GM12878 (cell line): ENCODE measurements around the gene OPA1. TPM values are rescaled to one million over a fixed set of nuclear protein-coding genes. Genes with fewer than 3 reads are reported as not detected.

Source experiments
- ATAC-seq: fragments of 200-7000 bp; cut with Tn5 transposase; 3 replicates; pipeline ENCODE4 v1.9.1; 2020; ENCODE audit warnings: mild to moderate bottlenecking, moderate library complexity
- BruUV-seq: library from RNA; stranded (reverse); fragments of 400-500 nt; replicated peaks from 2 replicates; lab custom pipeline; 2021; lab: Mats Ljungman, UMichigan
- CTCF ChIA-PET: fragments of 300-600 bp; sonication (Branson Sonifier 250); formaldehyde crosslinking; extraction: SDS; loops from one replicate; lab custom pipeline; 2021; ENCODE audit warnings: inconsistent platforms; lab: Yijun Ruan, JAX
- POLR2A ChIA-PET: fragments of 350-600 bp; formaldehyde crosslinking; extraction: SDS; loops from one replicate; lab custom pipeline; 2021; ENCODE audit warnings: inconsistent platforms; lab: Charles Lee
- RAD21 ChIA-PET: fragments of 300-600 bp; sonication (Branson Sonifier 250); formaldehyde crosslinking; loops from one replicate; lab custom pipeline; 2023; ENCODE audit warnings: antibody characterized with exemption; ENCODE audit not compliant: unreplicated experiment; lab: Charles Lee
- SMC1A ChIA-PET: fragments of 300-600 bp; sonication (Branson Sonifier 250); formaldehyde crosslinking; loops from one replicate; lab custom pipeline; 2023; ENCODE audit not compliant: unreplicated experiment, uncharacterized antibody; lab: Charles Lee
- DNase-seq: peaks from one replicate; pipeline ENCODE4 v3.0.0-alpha.2; 2011; ENCODE audit warnings: low read depth, low spot score
- FAIRE-seq: peaks from 3 replicates; lab custom pipeline; 2011; peaks lifted over from hg19 to GRCh38; lab: Jason Lieb, UNC
- H2AFZ ChIP-seq: 2 replicates; pipeline ENCODE4 v1.6.0; 2011; ENCODE audit warnings: low read depth, low read length, control low read depth; ENCODE audit not compliant: control insufficient read depth
- H3K27ac ChIP-seq: 2 replicates; pipeline ENCODE4 v1.5.1; 2011; ENCODE audit warnings: control low read depth; ENCODE audit not compliant: control insufficient read depth, insufficient read depth
- H3K27me3 ChIP-seq, 2 experiments: replicated peaks in 1 of 2; 2 replicates each; pipeline versions ENCODE4 v1.6.0 to v1.6.1; 2011; ENCODE audit warnings: low read length in 1 of 2; ENCODE audit not compliant: control insufficient read depth in 2 of 2, insufficient read depth in 2 of 2
- H3K36me3 ChIP-seq, 2 experiments: 2 replicates each; pipeline ENCODE4 v1.5.1; 2011; ENCODE audit warnings: low read length in 1 of 2; ENCODE audit not compliant: control insufficient read depth in 2 of 2, insufficient read depth in 2 of 2
- H3K4me1 ChIP-seq: 2 replicates; pipeline ENCODE4 v1.6.1; 2011; ENCODE audit warnings: mild to moderate bottlenecking, low read length, moderate library complexity, mixed read lengths; ENCODE audit not compliant: control insufficient read depth, insufficient read depth
- H3K4me2 ChIP-seq: 2 replicates; pipeline ENCODE4 v1.6.0; 2011; ENCODE audit warnings: control low read depth; ENCODE audit not compliant: control insufficient read depth, insufficient read depth
- H3K4me3 ChIP-seq: fragments of 200-600 bp; sonication (generic); 2 replicates; pipeline ENCODE4 v1.5.1; 2016
- H3K79me2 ChIP-seq: 2 replicates; pipeline ENCODE4 v1.6.0; 2011; ENCODE audit warnings: low read length; ENCODE audit not compliant: control insufficient read depth, insufficient read depth
- H3K9ac ChIP-seq: 2 replicates; pipeline ENCODE4 v1.8.0; 2011; ENCODE audit warnings: low read length, control low read depth, mixed read lengths; ENCODE audit not compliant: control insufficient read depth, insufficient read depth
- H3K9me3 ChIP-seq: replicated peaks from 3 replicates; pipeline ENCODE4 v1.5.1; 2011; ENCODE audit warnings: mild to moderate bottlenecking, low read length; ENCODE audit not compliant: control insufficient read depth, insufficient read depth
- H4K20me1 ChIP-seq: 2 replicates; pipeline ENCODE4 v1.6.0; 2011; ENCODE audit not compliant: control insufficient read depth, insufficient read depth
- CREB1 ChIP-seq: IDR thresholded peaks from 2 replicates; pipeline ENCODE4 v1.6.1; 2012; ENCODE audit warnings: low read depth, mild to moderate bottlenecking, inconsistent platforms
- FOXK2 ChIP-seq: fragments of 450-650 bp; IDR thresholded peaks from 2 replicates; pipeline ENCODE4 v1.6.1; 2017; ENCODE audit warnings: mild to moderate bottlenecking, moderate library complexity
- GABPA ChIP-seq: IDR thresholded peaks from 2 replicates; pipeline ENCODE4 v1.6.1; 2014; ENCODE audit warnings: antibody characterized with exemption, low read depth, mild to moderate bottlenecking, inconsistent platforms
- LARP7 ChIP-seq: fragments of 450-650 bp; IDR thresholded peaks from 2 replicates; pipeline ENCODE4 v1.6.1; 2017; ENCODE audit warnings: mild to moderate bottlenecking
- RCOR1 ChIP-seq: conservative IDR thresholded peaks from 2 replicates; pipeline ENCODE4 v1.6.1; 2012; ENCODE audit warnings: low read depth, low read length, improper control_type of control experiment
- SPI1 ChIP-seq: IDR thresholded peaks from 2 replicates; pipeline ENCODE4 v1.6.1; 2011; ENCODE audit warnings: low read depth, mild to moderate bottlenecking, low read length, moderate library complexity, borderline replicate concordance; ENCODE audit not compliant: insufficient read depth
- SUZ12 ChIP-seq: fragments of 200-600 bp; sonication (generic); IDR thresholded peaks from one replicate; pipeline ENCODE4 v1.6.1; 2018; ENCODE audit warnings: antibody characterized with exemption, mild to moderate bottlenecking; ENCODE audit not compliant: unreplicated experiment
- ZNF384 ChIP-seq: IDR thresholded peaks from 2 replicates; pipeline ENCODE4 v1.6.1; 2012; ENCODE audit warnings: low read depth, mild to moderate bottlenecking, low read length, improper control_type of control experiment, borderline replicate concordance
- whole genome bisulfite sequencing: methylation state at CpG from one replicate; pipeline ENCODE4 v1.1.6; 2016; ENCODE audit warnings: low lambda C conversion rate; ENCODE audit not compliant: insufficient replicate concordance, insufficient coverage; ENCODE audit errors: missing lambda C conversion rate; 5-methylcytosine and 5-hydroxymethylcytosine counted together
- in situ Hi-C: fragments of 300-500 bp; cut with MboI; formaldehyde crosslinking; loops from 9 replicates; pipeline ENCODE4 v1.14.3; 2018; ENCODE audit warnings: mixed read lengths
- intact Hi-C: fragments of 100-400 bp; cut with micrococcal nuclease; formaldehyde crosslinking; loops from one replicate; pipeline ENCODE4 v1.14.2; 2022; ENCODE audit not compliant: unreplicated experiment
- polyA plus RNA-seq, 11 experiments: library from polyadenylated mRNA; depleted of rRNA in 4 of 11; unstranded in 6 of 11; stranded (reverse) in 5 of 11; fragments of >200 nt; fragmentation: Nextera tagmentation in 4 of 11; fragmentation: Illumina TruSeq in 1 of 11; extraction: Ambion mirVana in 4 of 11; extraction: Trizol in 1 of 11; gene quantifications; 1 replicate in 1 of 11; 2 replicates in 10 of 11; pipeline versions ENCODE4 v1.2.1 to v1.2.3, GENCODE V29; 2011 to 2016; ENCODE audit warnings: inconsistent platforms in 2 of 11, missing spikeins in 2 of 11, low read depth in 1 of 11
- total RNA-seq, 4 experiments: library from RNA; depleted of rRNA in 3 of 4; stranded (reverse); fragments of >200 nt in 3 of 4; fragmentation: Illumina TruSeq in 1 of 4; extraction: Trizol in 1 of 4; gene quantifications; 2 replicates each; pipeline versions ENCODE4 v1.2.1 to v1.2.3, GENCODE V29; 2013 to 2021
- TF ChIP-seq, protein P1 (sequence below): fragments of 450-650 bp; conservative IDR thresholded peaks from 2 replicates; pipeline ENCODE4 v1.6.1; 2017; ENCODE audit warnings: mild to moderate bottlenecking, moderate library complexity
- TF ChIP-seq, protein P2 (sequence below): IDR thresholded peaks from 2 replicates; pipeline ENCODE4 v1.6.1; 2012; ENCODE audit warnings: low read length, inconsistent platforms
- TF ChIP-seq, protein P3 (sequence below): fragments of 450-650 bp; IDR thresholded peaks from 2 replicates; pipeline ENCODE4 v1.6.1; 2017; ENCODE audit warnings: mild to moderate bottlenecking, low read depth, inconsistent platforms; ENCODE audit not compliant: poor library complexity, severe bottlenecking

OPA1 gene
- total and polyA plus RNA-seq, 10 of the 15 experiments (the other 5 are each of a cell fraction or from before 2014, with no cell fraction given): 14.7 to 108 (median 59.3) TPM

DNA sequence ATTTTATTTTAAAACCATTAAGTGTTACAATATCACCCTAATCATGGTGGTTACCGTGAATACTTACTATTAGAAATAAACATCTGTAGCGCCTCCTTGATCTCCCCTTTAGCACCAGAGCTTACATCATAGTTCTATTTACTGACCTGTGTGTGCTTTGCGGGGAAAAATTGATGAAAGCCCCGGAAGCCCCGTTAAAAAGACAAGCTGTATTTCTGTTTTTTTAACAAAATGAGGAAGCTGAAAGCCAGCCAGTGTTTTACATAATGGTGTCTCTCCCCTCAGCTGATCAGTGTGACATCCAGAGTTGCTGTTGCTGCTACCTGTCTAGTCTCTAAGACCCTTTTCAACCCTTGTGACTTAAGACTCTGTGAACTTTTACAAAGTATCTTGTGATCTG lies 100.8 kb downstream of the OPA1 start:
- SMC1A ChIA-PET: interaction anchor here (0.7 to 1.7 kb wide), 5 partner anchors 11 to 256 kb away, joined by 3 to 6 read pairs (median 3); no protein-coding TSS in a partner anchor
- in situ Hi-C loops: no loop called here
- peaks cover 0 to 6% of the 10 kb centered on the region in 2 experiments; a peak in 1 of 4 replicates for H3K36me3 ChIP-seq
- intact Hi-C loops: no loop called here
- no peak overlapping the region; the same call in 1 of the 2 replicates for H3K4me2 ChIP-seq
- H3K4me3 ChIP-seq: no peak overlapping the region
- H3K27ac ChIP-seq: no peak overlapping the region
- POLR2A ChIA-PET: interaction anchor here (1.0 kb wide), 1 partner anchor 48 kb away, joined by 4 read pairs; no protein-coding TSS in a partner anchor
- H3K4me1 ChIP-seq: no peaks in the 10 kb centered on the region
- RAD21 ChIA-PET: interaction anchor here (1.0 to 1.3 kb wide), 2 partner anchors 50 to 613 kb away, joined by 3 to 5 read pairs; no protein-coding TSS in a partner anchor
- DNase-seq (no peak), FAIRE-seq (no peak), ATAC-seq (peak; percentile 68)
- WGBS: 41% methylated on average over 5 of the region's 5 CpGs
- CTCF ChIA-PET: interaction anchor here (0.8 to 1.2 kb wide), 4 partner anchors 13 to 48 kb away, joined by 3 read pairs; no protein-coding TSS in a partner anchor
- H4K20me1 ChIP-seq: no peaks in the 10 kb centered on the region
- BruUV-seq: no TSS peak
- no peak overlapping the region for H3K9ac ChIP-seq
- peak overlapping the region; percentile 42 for H2AFZ ChIP-seq
- no peaks in the 10 kb centered on the region for H3K79me2 ChIP-seq
- H3K27me3 ChIP-seq: no peaks in the 10 kb centered on the region
- TF ChIP-seq, protein P1, sequence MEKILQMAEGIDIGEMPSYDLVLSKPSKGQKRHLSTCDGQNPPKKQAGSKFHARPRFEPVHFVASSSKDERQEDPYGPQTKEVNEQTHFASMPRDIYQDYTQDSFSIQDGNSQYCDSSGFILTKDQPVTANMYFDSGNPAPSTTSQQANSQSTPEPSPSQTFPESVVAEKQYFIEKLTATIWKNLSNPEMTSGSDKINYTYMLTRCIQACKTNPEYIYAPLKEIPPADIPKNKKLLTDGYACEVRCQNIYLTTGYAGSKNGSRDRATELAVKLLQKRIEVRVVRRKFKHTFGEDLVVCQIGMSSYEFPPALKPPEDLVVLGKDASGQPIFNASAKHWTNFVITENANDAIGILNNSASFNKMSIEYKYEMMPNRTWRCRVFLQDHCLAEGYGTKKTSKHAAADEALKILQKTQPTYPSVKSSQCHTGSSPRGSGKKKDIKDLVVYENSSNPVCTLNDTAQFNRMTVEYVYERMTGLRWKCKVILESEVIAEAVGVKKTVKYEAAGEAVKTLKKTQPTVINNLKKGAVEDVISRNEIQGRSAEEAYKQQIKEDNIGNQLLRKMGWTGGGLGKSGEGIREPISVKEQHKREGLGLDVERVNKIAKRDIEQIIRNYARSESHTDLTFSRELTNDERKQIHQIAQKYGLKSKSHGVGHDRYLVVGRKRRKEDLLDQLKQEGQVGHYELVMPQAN: no peak
- TF ChIP-seq RCOR1 (no peak), FOXK2 (no peak), LARP7 (no peak), CREB1 (peak; percentile 8; the same call in 1 of the 2 replicates), ZNF384 (peak; percentile 43; the same call in 1 of the 2 replicates), GABPA (0 out of 2 replicates have a peak, but pooled peaks have one; percentile 10), SUZ12 (no peak), SPI1 (peak; percentile 45; the same call in 1 of the 2 replicates)
- TF ChIP-seq, protein P2, sequence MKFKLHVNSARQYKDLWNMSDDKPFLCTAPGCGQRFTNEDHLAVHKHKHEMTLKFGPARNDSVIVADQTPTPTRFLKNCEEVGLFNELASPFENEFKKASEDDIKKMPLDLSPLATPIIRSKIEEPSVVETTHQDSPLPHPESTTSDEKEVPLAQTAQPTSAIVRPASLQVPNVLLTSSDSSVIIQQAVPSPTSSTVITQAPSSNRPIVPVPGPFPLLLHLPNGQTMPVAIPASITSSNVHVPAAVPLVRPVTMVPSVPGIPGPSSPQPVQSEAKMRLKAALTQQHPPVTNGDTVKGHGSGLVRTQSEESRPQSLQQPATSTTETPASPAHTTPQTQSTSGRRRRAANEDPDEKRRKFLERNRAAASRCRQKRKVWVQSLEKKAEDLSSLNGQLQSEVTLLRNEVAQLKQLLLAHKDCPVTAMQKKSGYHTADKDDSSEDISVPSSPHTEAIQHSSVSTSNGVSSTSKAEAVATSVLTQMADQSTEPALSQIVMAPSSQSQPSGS: peak; percentile 62; the same call in 1 of the 2 replicates
- TF ChIP-seq, protein P3, sequence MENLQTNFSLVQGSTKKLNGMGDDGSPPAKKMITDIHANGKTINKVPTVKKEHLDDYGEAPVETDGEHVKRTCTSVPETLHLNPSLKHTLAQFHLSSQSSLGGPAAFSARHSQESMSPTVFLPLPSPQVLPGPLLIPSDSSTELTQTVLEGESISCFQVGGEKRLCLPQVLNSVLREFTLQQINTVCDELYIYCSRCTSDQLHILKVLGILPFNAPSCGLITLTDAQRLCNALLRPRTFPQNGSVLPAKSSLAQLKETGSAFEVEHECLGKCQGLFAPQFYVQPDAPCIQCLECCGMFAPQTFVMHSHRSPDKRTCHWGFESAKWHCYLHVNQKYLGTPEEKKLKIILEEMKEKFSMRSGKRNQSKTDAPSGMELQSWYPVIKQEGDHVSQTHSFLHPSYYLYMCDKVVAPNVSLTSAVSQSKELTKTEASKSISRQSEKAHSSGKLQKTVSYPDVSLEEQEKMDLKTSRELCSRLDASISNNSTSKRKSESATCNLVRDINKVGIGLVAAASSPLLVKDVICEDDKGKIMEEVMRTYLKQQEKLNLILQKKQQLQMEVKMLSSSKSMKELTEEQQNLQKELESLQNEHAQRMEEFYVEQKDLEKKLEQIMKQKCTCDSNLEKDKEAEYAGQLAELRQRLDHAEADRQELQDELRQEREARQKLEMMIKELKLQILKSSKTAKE: peak; percentile 16
- no peaks in the 10 kb centered on the region for H3K9me3 ChIP-seq
